ENCODE results near the gene PGC. TPM values are rescaled to one million over a fixed set of nuclear protein-coding genes. Genes with fewer than 3 reads are reported as not detected.
A peak's percentile ranks its signal among the peaks of the same experiment; 100 is the strongest.

PGC gene
- total RNA-seq, 3 donors from 2014 or later, result 0.14 to 0.38 (median 0.24) TPM

- no peak for ATAC-seq
- Mint-ChIP-seq H3K36me3 (ENCODE audit: insufficient read depth) (no peaks in the 10 kb centered on the region), H3K4me3 (no peak overlapping the region), H3K27me3 (ENCODE audit: low read depth) (peaks cover 3% of the 10 kb centered on the region), H3K4me1 (ENCODE audit: low read depth) (no peaks in the 10 kb centered on the region), H3K9me3 (no peaks in the 10 kb centered on the region)
- no peak for DNase-seq
Observed at GRCh38 chr6:41743406-41744235, 3.6 kb downstream of the PGC start.

GRCh38 chr6:41741625-41742490 is 5.3 kb downstream of the PGC start:
- DNase-seq (no peak), ATAC-seq (no peak)
- Mint-ChIP-seq H3K4me1 (ENCODE audit: low read depth) (no peaks in the 10 kb centered on the region), H3K36me3 (ENCODE audit: insufficient read depth) (no peaks in the 10 kb centered on the region), H3K27me3 (ENCODE audit: low read depth) (peaks cover 3% of the 10 kb centered on the region), H3K4me3 (no peak overlapping the region), H3K9me3 (no peaks in the 10 kb centered on the region)

- no peaks in the 10 kb centered on the region for H3K9me3 Mint-ChIP-seq
- no peaks in the 10 kb centered on the region for H3K36me3 Mint-ChIP-seq (ENCODE audit: insufficient read depth)
- H3K27me3 Mint-ChIP-seq (ENCODE audit: low read depth), result peaks cover 3% of the 10 kb centered on the region
- DNase-seq, result no peak
- ATAC-seq, result no peak
- no peak overlapping the region for H3K4me3 Mint-ChIP-seq
- H3K4me1 Mint-ChIP-seq (ENCODE audit: low read depth), result no peaks in the 10 kb centered on the region
Observed at GRCh38 chr6:41740366-41741162, 6.6 kb downstream of the PGC start.

- Mint-ChIP-seq H3K4me1 (ENCODE audit: low read depth) (no peaks in the 10 kb centered on the region), H3K9me3 (no peaks in the 10 kb centered on the region), H3K4me3 (peak overlapping the region; percentile 11), H3K36me3 (ENCODE audit: insufficient read depth) (no peaks in the 10 kb centered on the region), H3K27me3 (ENCODE audit: low read depth) (peaks cover 3% of the 10 kb centered on the region)
- DNase-seq (no peak), ATAC-seq (no peak)
Observed at GRCh38 chr6:41739041-41739440, 8.2 kb downstream of the PGC start.

- DNase-seq (no peak), ATAC-seq (no peak)
- peaks cover 12% of the 10 kb centered on the region for H3K4me1 Mint-ChIP-seq (ENCODE audit: low read depth)
- H3K9me3 Mint-ChIP-seq, result no peaks in the 10 kb centered on the region
- no peaks in the 10 kb centered on the region for H3K36me3 Mint-ChIP-seq (ENCODE audit: insufficient read depth)
- peaks cover 3% of the 10 kb centered on the region for H3K27me3 Mint-ChIP-seq (ENCODE audit: low read depth)
- no peak overlapping the region for H3K4me3 Mint-ChIP-seq
Observed at GRCh38 chr6:41737591-41738130, 9.5 kb downstream of the PGC start.

GRCh38 chr6:41736800-41737555 is 10.2 kb downstream of the PGC start:
- ATAC-seq, result no peak
- H3K4me3 Mint-ChIP-seq, result no peak overlapping the region

GRCh38 chr6:41736186-41736733 is 10.9 kb downstream of the PGC start:
- H3K4me3 Mint-ChIP-seq, result peak overlapping the region; percentile 79
- DNase-seq (no peak), ATAC-seq (no peak)
- no peaks in the 10 kb centered on the region for H3K9me3 Mint-ChIP-seq
- peaks cover 21% of the 10 kb centered on the region for H3K4me1 Mint-ChIP-seq (ENCODE audit: low read depth)
- H3K27me3 Mint-ChIP-seq (ENCODE audit: low read depth), result peaks cover 3% of the 10 kb centered on the region
- H3K36me3 Mint-ChIP-seq (ENCODE audit: insufficient read depth), result no peaks in the 10 kb centered on the region

More at GRCh38 chr6:41736800-41737555, 10.2 kb downstream of the PGC start:
- no peaks in the 10 kb centered on the region for H3K9me3 Mint-ChIP-seq
- no peaks in the 10 kb centered on the region for H3K36me3 Mint-ChIP-seq (ENCODE audit: insufficient read depth)
- H3K27me3 Mint-ChIP-seq (ENCODE audit: low read depth), result peaks cover 3% of the 10 kb centered on the region
- no peak for DNase-seq
- H3K4me1 Mint-ChIP-seq (ENCODE audit: low read depth), result peaks cover 16% of the 10 kb centered on the region

- no peaks in the 10 kb centered on the region for H3K9me3 Mint-ChIP-seq
- DNase-seq, result peak; percentile 94
- H3K36me3 Mint-ChIP-seq (ENCODE audit: insufficient read depth), result no peaks in the 10 kb centered on the region
Observed at GRCh38 chr6:41735427-41736185, 11.6 kb downstream of the PGC start, which contains the start of gene TFEB. Gene TFEB, minus strand, starts transcription at chr6:41735608. Its CDS starts 44,395 bp downstream, at chr6:41691213.

GRCh38 chr6:41734666-41735426 is 12.4 kb downstream of the PGC start:
- H3K4me3 Mint-ChIP-seq, result peak overlapping the region; percentile 79
- peaks cover 3% of the 10 kb centered on the region for H3K27me3 Mint-ChIP-seq (ENCODE audit: low read depth)
- no peaks in the 10 kb centered on the region for H3K9me3 Mint-ChIP-seq
- H3K36me3 Mint-ChIP-seq (ENCODE audit: insufficient read depth), result no peaks in the 10 kb centered on the region
- ATAC-seq (peak; percentile 48 to 55), DNase-seq (peak; percentile 60)
- H3K4me1 Mint-ChIP-seq (ENCODE audit: low read depth), result peaks cover 36% of the 10 kb centered on the region

More at GRCh38 chr6:41735427-41736185, 11.6 kb downstream of the PGC start, which contains the start of gene TFEB:
- Mint-ChIP-seq H3K27me3 (ENCODE audit: low read depth) (peaks cover 3% of the 10 kb centered on the region), H3K4me1 (ENCODE audit: low read depth) (peaks cover 28% of the 10 kb centered on the region), H3K4me3 (peak within 1 kb of the TSS; percentile 79)
- peak; percentile 76 to 79 for ATAC-seq

GRCh38 chr6:41733707-41734665 is 13.2 kb downstream of the PGC start:
- H3K4me1 Mint-ChIP-seq (ENCODE audit: low read depth), result peaks cover 44% of the 10 kb centered on the region
- H3K9me3 Mint-ChIP-seq, result no peaks in the 10 kb centered on the region
- DNase-seq, result peak; percentile 54
- H3K36me3 Mint-ChIP-seq (ENCODE audit: insufficient read depth), result no peaks in the 10 kb centered on the region
- ATAC-seq, result peak; percentile 56 to 65
- H3K4me3 Mint-ChIP-seq, result peak overlapping the region; percentile 83
- H3K27me3 Mint-ChIP-seq (ENCODE audit: low read depth), result peaks cover under 1% of the 10 kb centered on the region

GRCh38 chr6:41733360-41733706 is 13.9 kb downstream of the PGC start:
- Mint-ChIP-seq H3K27me3 (ENCODE audit: low read depth) (no peaks in the 10 kb centered on the region), H3K9me3 (no peaks in the 10 kb centered on the region), H3K4me1 (ENCODE audit: low read depth) (peaks cover 48% of the 10 kb centered on the region), H3K36me3 (ENCODE audit: insufficient read depth) (no peaks in the 10 kb centered on the region), H3K4me3 (peak overlapping the region; percentile 83)
- no peak for ATAC-seq
- DNase-seq, result no peak

All from activated T-cell treated with anti-CD3 and anti-CD28 coated beads, Interleukin-2, amount 50 U/mL, for 4 hours (primary cell).